Kidney epithelial cell (primary cell): Measurements from ENCODE around the gene PPP5C. TPM values are rescaled to one million over a fixed set of nuclear protein-coding genes. Genes with fewer than 3 reads are reported as not detected.

Source experiments
- DNase-seq: peaks from one replicate; pipeline ENCODE4 v3.0.0-alpha.2; 2010; ENCODE audit warnings: low read depth
- H3K27me3 ChIP-seq: 2 replicates; pipeline ENCODE4 v1.6.0; 2011; ENCODE audit warnings: low read length; ENCODE audit not compliant: control insufficient read depth, insufficient read depth
- H3K36me3 ChIP-seq: 2 replicates; pipeline ENCODE4 v1.5.1; 2011; ENCODE audit warnings: low read length; ENCODE audit not compliant: control insufficient read depth, insufficient read depth
- H3K4me3 ChIP-seq: 2 replicates; pipeline ENCODE4 v1.5.1; 2011; ENCODE audit warnings: low read depth, mild to moderate bottlenecking, control low read depth, low read length
- total RNA-seq: library from RNA; depleted of rRNA; stranded (reverse); fragments of >200 nt; gene quantifications from 2 replicates; pipeline ENCODE4 v1.2.3, GENCODE V29; 2015
- TF ChIP-seq, protein P1 (sequence below): IDR thresholded peaks from 2 replicates; pipeline ENCODE4 v1.5.1; 2011; ENCODE audit warnings: mild to moderate bottlenecking, moderate library complexity, low read length, control low read depth, inconsistent platforms; ENCODE audit not compliant: insufficient read depth, poor library complexity, severe bottlenecking

The PPP5C gene
- total RNA-seq, 1 donor from 2014 or later, result 68.2 TPM

DNA sequence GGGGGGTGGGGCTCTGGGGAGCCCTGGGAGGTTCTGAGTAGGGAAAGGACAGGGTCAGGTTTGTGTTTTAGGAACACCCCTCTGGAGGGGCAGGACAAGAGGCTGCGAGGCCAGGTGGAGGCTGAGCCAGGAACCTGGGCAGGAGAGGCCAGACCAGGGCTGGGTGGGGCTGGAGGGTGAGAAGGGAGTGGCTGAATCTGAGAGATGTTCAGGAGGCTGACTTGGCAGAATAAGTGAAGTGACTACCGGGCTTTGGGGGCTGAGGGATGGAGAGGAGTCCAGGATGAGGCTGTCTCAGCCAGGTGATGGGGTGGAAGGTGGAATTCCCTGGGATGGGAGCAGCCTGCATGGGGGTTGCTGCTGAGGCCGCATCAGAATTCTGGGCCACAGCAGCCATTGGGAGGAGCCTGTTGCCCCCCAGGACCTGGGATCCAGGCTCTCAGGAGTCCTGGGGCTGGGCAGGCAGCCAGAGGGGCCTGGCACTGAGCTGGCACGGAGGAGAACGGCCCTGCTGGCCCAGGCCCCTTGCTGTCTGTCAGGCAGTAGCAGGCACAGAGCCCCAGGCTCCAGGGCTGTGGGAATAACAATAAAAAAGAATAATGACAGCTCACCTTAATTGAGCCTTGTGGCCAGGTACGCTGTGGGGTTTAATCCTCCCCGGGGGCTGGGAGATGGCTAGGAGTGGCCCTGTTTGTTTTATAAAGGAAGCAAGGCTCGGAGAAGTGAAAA lies 3.3 kb downstream of the PPP5C start:
- TF ChIP-seq, protein P1, sequence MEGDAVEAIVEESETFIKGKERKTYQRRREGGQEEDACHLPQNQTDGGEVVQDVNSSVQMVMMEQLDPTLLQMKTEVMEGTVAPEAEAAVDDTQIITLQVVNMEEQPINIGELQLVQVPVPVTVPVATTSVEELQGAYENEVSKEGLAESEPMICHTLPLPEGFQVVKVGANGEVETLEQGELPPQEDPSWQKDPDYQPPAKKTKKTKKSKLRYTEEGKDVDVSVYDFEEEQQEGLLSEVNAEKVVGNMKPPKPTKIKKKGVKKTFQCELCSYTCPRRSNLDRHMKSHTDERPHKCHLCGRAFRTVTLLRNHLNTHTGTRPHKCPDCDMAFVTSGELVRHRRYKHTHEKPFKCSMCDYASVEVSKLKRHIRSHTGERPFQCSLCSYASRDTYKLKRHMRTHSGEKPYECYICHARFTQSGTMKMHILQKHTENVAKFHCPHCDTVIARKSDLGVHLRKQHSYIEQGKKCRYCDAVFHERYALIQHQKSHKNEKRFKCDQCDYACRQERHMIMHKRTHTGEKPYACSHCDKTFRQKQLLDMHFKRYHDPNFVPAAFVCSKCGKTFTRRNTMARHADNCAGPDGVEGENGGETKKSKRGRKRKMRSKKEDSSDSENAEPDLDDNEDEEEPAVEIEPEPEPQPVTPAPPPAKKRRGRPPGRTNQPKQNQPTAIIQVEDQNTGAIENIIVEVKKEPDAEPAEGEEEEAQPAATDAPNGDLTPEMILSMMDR, result no peak
- H3K36me3 ChIP-seq, result no peaks in the 10 kb centered on the region

DNA sequence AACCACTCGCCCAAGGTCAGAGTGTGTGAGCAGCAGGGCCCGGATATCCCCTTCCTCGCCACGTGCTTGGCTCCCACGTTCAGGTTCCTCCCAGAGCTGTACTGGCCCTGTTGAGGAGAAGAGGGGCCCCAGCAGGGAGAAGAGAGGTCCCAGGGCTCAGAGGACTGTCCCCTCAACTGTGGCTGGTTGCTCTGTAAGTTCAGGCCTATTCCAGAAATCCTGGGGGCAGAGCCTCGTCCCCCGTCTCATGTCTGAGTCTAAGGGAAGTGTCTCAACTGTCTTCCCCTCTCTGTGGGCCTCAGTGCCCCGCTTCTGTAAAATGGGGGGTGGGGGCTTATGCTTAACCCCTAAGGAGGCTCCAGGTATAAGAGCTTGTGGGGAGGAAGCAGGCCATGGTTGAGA lies 3.9 kb downstream of the PPP5C start:
- TF ChIP-seq, protein P1, result no peak
- H3K4me3 ChIP-seq, result no peak overlapping the region
- H3K27me3 ChIP-seq, result no peaks in the 10 kb centered on the region
- no peak for DNase-seq
- H3K36me3 ChIP-seq, result no peaks in the 10 kb centered on the region

More for the DNA sequence above, 3.3 kb downstream of the PPP5C start:
- no peak for DNase-seq
- no peak overlapping the region for H3K4me3 ChIP-seq
- no peaks in the 10 kb centered on the region for H3K27me3 ChIP-seq

DNA sequence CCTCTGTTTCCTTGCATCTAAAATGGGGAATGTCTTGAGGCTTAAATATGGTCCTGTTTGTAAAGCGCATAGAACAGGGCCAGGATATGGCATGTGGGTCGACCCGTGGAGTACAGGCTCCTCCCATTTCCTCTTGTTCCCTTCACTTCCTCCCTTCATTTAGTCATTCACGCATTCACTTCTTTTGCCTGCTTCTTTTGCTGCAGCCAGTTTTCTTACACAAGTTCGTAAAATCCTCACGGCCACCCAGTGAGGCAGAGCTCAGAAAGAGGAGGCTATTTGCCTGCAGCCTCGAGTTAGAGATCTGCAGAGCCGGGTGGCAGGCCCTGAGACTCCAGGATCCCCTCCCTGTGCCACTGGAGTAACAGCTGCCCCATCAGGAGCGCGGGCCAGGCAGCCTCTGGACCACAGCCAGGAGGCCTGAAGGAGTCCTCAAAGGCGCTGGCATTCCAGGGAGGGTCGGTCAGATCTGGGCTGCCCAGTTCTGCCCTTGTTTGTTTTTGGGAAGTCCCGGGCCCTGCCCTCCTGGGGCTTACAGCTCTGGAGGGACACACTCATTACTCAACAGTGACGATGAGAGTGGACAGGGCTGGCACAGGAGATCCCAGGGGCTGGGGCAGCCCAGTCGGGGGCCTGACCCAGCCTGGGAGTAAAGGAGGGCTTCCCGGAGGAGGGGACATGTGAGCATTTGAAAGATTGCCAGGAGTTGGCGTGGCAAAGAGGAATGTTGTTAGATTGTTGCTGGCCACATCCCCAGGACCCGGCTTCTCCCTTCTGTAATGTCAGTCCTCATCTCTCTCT lies 4.6 kb downstream of the PPP5C start:
- H3K27me3 ChIP-seq, result no peaks in the 10 kb centered on the region
- DNase-seq, result no peak
- H3K4me3 ChIP-seq, result no peak overlapping the region
- TF ChIP-seq, protein P1, result no peak
- no peaks in the 10 kb centered on the region for H3K36me3 ChIP-seq

DNA sequence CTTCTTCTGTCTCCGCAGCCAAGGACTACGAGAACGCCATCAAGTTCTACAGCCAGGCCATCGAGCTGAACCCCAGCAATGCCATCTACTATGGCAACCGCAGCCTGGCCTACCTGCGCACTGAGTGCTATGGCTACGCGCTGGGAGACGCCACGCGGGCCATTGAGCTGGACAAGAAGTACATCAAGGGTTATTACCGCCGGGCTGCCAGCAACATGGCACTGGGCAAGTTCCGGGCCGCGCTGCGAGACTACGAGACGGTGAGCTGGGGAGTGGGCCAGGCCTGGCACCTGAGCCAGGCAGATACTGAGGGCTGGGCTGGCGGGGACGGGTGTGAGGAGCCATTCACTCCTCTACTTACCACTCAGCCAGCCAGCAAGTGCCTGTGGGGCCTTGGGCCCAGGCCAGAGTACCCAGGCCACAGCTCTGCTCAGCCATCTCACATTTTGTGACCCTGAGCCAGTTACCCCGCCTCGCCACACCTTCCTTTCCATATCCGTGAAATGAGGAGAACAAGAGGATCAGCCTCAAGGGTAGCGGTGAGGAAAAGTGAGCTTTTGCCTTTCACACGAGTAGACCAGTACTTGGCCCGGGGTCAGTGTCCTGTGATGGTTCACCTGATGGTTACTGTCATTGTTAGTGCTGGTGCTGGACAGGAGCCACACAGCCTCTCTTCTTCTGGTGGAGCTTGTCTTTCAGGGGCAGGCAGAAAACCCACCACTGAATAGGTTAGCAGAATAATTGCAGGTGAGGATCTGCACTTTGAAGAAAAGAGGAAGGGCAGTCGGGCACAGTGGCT lies 7.0 kb downstream of the PPP5C start:
- no peak for DNase-seq
- no peaks in the 10 kb centered on the region for H3K36me3 ChIP-seq
- TF ChIP-seq, protein P1, result no peak
- H3K27me3 ChIP-seq, result no peaks in the 10 kb centered on the region
- H3K4me3 ChIP-seq, result no peak overlapping the region

DNA sequence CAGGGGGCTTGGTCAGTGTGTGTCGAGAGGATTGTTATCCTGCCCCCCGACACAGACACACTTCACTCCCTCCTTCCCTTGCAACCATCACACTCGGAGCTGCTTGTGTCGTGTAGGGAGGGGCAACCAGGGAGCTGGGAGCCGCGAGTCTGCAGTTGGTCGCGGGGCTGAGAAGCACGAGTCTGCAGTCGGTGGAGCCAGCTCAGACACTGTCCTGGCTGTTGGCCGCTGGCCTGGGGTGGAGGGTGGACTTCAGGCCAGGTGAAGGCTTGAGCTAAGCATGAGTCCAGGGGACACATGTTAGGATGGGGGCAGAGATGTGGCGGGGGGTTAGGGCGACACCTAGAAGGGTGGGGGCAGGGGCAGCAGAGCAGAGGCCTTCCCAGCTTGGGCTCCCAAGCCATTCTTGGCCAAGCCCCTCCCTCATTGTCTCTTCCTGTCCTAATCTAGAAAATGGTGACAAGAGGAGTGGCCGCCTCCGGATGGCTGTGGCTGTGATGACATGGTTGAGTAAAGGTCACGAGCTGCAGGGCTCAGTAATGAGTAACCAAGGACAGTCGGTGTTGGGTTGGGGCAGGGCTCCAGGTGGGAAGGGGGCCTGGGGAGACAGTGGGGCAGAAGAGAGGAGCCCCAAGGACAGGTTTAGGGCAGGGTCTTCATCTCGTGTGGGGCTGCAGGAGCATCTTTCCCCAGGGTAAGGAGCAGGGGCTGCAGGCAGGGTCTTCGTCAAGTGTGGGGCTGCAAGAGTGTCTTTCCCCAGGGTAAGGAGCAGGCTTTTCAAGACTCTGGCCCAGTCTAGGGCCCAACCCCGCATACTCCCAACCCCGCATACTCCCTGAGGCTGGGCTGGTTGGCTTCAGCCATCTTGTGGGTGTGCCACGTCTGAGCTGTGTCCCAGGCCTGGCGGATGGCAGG lies 8.6 kb downstream of the PPP5C start:
- DNase-seq, result no peak
- TF ChIP-seq, protein P1, result no peak
- Histone ChIP-seq H3K4me3 (no peak overlapping the region), H3K27me3 (no peaks in the 10 kb centered on the region), H3K36me3 (no peaks in the 10 kb centered on the region)
